ENCODE results near the gene ANKRD13D. TPM values are rescaled to one million over a fixed set of nuclear protein-coding genes. Genes with fewer than 3 reads are reported as not detected.

ANKRD13D gene
- total and polyA plus RNA-seq, 2 experiments from 2014 or later, result 20.3 to 30.8 TPM

DNA sequence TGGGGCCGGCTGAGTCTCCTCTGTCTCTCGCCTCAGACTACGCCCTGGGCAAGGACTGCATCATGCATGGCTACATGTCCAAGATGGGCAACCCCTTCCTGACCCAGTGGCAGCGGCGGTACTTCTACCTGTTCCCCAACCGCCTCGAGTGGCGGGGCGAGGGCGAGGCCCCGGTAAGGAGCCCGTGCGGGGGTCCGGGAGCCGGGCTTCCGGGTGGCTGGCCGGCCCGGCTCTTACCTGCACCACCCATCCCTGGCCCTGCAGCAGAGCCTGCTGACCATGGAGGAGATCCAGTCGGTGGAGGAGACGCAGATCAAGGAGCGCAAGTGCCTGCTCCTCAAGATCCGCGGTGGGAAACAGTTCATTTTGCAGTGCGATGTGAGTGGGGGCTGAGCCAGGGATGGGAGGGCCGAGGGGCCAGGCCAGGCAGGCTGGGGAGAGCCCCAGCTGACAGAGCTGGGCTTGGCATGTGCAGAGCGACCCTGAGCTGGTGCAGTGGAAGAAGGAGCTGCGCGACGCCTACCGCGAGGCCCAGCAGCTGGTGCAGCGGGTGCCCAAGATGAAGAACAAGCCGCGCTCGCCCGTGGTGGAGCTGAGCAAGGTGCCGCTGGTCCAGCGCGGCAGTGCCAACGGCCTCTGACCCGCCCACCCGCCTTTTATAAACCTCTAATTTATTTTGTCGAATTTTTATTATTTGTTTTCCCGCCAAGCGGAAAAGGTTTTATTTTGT is 4.1 kb upstream of the ANKRD13D start:
- peaks cover 10% of the 10 kb centered on the region for H3K4me1 ChIP-seq (ENCODE audit: insufficient read depth)
- no peaks in the 10 kb centered on the region for H3K9me3 Mint-ChIP-seq
- no peak overlapping the region for H3K4me3 ChIP-seq
- no peaks in the 10 kb centered on the region for H3K27me3 ChIP-seq (ENCODE audit: insufficient read depth)
- no peak overlapping the region for H3K27ac Mint-ChIP-seq
- H4K20me1 ChIP-seq (replicated peaks; ENCODE audit: insufficient read depth), result no peaks in the 10 kb centered on the region
- H3K9me2 ChIP-seq (ENCODE audit: insufficient read depth), result no peaks in the 10 kb centered on the region
- H3K79me2 ChIP-seq (replicated peaks; ENCODE audit: insufficient read depth), result no peaks in the 10 kb centered on the region
- 0 out of 2 replicates have a peak, but pooled peaks cover 13% of the 10 kb centered on the region for H3F3A ChIP-seq (replicated peaks; ENCODE audit: low read depth)
- H3K4me2 ChIP-seq, result no peak overlapping the region
- no peak overlapping the region for H2AFZ ChIP-seq
- TF ChIP-seq POLR2AphosphoS5 (IDR thresholded peaks at IDR 0.05; ENCODE audit: low read depth) (no peak), EZH2phosphoT487 (IDR thresholded peaks at IDR 0.05; ENCODE audit: unreplicated experiment) (no peak), ZNF331 (CRISPR knock-in tag; IDR thresholded peaks at IDR 0.05; ENCODE audit: low read depth) (no peak), NANOG (IDR thresholded peaks at IDR 0.05; ENCODE audit: borderline replicate concordance) (no peak), JUNB (IDR thresholded peaks at IDR 0.05; ENCODE audit: unreplicated experiment) (no peak), CREB1 (CRISPR knock-in tag; IDR thresholded peaks at IDR 0.05; ENCODE audit: low read depth) (no peak), EZH2 (IDR thresholded peaks at IDR 0.05; ENCODE audit: low read depth, unreplicated experiment) (no peak), ZNF114 (CRISPR knock-in tag; IDR thresholded peaks at IDR 0.05) (no peak), STAT1 (IDR thresholded peaks at IDR 0.05; ENCODE audit: unreplicated experiment) (no peak)
- TF ChIP-seq, protein P1, sequence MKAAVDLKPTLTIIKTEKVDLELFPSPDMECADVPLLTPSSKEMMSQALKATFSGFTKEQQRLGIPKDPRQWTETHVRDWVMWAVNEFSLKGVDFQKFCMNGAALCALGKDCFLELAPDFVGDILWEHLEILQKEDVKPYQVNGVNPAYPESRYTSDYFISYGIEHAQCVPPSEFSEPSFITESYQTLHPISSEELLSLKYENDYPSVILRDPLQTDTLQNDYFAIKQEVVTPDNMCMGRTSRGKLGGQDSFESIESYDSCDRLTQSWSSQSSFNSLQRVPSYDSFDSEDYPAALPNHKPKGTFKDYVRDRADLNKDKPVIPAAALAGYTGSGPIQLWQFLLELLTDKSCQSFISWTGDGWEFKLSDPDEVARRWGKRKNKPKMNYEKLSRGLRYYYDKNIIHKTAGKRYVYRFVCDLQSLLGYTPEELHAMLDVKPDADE (IDR thresholded peaks at IDR 0.05), result no peak
- TF ChIP-seq, protein P2, sequence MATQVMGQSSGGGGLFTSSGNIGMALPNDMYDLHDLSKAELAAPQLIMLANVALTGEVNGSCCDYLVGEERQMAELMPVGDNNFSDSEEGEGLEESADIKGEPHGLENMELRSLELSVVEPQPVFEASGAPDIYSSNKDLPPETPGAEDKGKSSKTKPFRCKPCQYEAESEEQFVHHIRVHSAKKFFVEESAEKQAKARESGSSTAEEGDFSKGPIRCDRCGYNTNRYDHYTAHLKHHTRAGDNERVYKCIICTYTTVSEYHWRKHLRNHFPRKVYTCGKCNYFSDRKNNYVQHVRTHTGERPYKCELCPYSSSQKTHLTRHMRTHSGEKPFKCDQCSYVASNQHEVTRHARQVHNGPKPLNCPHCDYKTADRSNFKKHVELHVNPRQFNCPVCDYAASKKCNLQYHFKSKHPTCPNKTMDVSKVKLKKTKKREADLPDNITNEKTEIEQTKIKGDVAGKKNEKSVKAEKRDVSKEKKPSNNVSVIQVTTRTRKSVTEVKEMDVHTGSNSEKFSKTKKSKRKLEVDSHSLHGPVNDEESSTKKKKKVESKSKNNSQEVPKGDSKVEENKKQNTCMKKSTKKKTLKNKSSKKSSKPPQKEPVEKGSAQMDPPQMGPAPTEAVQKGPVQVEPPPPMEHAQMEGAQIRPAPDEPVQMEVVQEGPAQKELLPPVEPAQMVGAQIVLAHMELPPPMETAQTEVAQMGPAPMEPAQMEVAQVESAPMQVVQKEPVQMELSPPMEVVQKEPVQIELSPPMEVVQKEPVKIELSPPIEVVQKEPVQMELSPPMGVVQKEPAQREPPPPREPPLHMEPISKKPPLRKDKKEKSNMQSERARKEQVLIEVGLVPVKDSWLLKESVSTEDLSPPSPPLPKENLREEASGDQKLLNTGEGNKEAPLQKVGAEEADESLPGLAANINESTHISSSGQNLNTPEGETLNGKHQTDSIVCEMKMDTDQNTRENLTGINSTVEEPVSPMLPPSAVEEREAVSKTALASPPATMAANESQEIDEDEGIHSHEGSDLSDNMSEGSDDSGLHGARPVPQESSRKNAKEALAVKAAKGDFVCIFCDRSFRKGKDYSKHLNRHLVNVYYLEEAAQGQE (IDR thresholded peaks at IDR 0.05; ENCODE audit: unreplicated experiment), result no peak
- TF ChIP-seq, protein P3, sequence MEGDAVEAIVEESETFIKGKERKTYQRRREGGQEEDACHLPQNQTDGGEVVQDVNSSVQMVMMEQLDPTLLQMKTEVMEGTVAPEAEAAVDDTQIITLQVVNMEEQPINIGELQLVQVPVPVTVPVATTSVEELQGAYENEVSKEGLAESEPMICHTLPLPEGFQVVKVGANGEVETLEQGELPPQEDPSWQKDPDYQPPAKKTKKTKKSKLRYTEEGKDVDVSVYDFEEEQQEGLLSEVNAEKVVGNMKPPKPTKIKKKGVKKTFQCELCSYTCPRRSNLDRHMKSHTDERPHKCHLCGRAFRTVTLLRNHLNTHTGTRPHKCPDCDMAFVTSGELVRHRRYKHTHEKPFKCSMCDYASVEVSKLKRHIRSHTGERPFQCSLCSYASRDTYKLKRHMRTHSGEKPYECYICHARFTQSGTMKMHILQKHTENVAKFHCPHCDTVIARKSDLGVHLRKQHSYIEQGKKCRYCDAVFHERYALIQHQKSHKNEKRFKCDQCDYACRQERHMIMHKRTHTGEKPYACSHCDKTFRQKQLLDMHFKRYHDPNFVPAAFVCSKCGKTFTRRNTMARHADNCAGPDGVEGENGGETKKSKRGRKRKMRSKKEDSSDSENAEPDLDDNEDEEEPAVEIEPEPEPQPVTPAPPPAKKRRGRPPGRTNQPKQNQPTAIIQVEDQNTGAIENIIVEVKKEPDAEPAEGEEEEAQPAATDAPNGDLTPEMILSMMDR (conservative IDR thresholded peaks at IDR 0.05; ENCODE audit: low read depth in 2 of 2), result no peak
- TF ChIP-seq, protein P4, sequence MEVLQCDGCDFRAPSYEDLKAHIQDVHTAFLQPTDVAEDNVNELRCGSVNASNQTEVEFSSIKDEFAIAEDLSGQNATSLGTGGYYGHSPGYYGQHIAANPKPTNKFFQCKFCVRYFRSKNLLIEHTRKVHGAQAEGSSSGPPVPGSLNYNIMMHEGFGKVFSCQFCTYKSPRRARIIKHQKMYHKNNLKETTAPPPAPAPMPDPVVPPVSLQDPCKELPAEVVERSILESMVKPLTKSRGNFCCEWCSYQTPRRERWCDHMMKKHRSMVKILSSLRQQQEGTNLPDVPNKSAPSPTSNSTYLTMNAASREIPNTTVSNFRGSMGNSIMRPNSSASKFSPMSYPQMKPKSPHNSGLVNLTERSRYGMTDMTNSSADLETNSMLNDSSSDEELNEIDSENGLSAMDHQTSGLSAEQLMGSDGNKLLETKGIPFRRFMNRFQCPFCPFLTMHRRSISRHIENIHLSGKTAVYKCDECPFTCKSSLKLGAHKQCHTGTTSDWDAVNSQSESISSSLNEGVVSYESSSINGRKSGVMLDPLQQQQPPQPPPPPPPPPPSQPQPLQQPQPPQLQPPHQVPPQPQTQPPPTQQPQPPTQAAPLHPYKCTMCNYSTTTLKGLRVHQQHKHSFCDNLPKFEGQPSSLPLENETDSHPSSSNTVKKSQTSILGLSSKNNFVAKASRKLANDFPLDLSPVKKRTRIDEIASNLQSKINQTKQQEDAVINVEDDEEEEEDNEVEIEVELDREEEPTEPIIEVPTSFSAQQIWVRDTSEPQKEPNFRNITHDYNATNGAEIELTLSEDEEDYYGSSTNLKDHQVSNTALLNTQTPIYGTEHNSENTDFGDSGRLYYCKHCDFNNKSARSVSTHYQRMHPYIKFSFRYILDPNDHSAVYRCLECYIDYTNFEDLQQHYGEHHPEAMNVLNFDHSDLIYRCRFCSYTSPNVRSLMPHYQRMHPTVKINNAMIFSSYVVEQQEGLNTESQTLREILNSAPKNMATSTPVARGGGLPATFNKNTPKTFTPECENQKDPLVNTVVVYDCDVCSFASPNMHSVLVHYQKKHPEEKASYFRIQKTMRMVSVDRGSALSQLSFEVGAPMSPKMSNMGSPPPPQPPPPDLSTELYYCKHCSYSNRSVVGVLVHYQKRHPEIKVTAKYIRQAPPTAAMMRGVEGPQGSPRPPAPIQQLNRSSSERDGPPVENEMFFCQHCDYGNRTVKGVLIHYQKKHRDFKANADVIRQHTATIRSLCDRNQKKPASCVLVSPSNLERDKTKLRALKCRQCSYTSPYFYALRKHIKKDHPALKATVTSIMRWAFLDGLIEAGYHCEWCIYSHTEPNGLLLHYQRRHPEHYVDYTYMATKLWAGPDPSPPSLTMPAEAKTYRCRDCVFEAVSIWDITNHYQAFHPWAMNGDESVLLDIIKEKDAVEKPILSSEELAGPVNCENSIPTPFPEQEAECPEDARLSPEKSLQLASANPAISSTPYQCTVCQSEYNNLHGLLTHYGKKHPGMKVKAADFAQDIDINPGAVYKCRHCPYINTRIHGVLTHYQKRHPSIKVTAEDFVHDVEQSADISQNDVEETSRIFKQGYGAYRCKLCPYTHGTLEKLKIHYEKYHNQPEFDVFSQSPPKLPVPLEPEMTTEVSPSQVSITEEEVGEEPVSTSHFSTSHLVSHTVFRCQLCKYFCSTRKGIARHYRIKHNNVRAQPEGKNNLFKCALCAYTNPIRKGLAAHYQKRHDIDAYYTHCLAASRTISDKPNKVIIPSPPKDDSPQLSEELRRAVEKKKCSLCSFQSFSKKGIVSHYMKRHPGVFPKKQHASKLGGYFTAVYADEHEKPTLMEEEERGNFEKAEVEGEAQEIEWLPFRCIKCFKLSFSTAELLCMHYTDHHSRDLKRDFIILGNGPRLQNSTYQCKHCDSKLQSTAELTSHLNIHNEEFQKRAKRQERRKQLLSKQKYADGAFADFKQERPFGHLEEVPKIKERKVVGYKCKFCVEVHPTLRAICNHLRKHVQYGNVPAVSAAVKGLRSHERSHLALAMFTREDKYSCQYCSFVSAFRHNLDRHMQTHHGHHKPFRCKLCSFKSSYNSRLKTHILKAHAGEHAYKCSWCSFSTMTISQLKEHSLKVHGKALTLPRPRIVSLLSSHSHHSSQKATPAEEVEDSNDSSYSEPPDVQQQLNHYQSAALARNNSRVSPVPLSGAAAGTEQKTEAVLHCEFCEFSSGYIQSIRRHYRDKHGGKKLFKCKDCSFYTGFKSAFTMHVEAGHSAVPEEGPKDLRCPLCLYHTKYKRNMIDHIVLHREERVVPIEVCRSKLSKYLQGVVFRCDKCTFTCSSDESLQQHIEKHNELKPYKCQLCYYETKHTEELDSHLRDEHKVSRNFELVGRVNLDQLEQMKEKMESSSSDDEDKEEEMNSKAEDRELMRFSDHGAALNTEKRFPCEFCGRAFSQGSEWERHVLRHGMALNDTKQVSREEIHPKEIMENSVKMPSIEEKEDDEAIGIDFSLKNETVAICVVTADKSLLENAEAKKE (CRISPR knock-in tag; IDR thresholded peaks at IDR 0.05), result no peak
- no peak for DNase-seq (ENCODE audit: low spot score)
- no peak overlapping the region for H3K4me3 Mint-ChIP-seq
- peaks cover 30% of the 10 kb centered on the region for H3K36me3 Mint-ChIP-seq (ENCODE audit: low read depth)
- H3K27ac ChIP-seq (ENCODE audit: low read depth), result no peak overlapping the region
- peaks cover 16% of the 10 kb centered on the region for H3K27me3 Mint-ChIP-seq (ENCODE audit: insufficient read depth, low read depth, poor library complexity)
- ATAC-seq, result no peak
- H3K4me1 Mint-ChIP-seq, result peaks cover 17% of the 10 kb centered on the region
- peaks cover 7% of the 10 kb centered on the region for H3K36me3 ChIP-seq (ENCODE audit: insufficient read depth)
